Right lobe of liver (tissue), 4 donors: ENCODE measurements around the gene NCBP1.

Experiments
- CTCF ChIP-seq, 4 donors: fragments of 200-600 bp in 3 of 4; fragments of 450-650 bp in 1 of 4; IDR thresholded peaks; one replicate each; pipeline versions ENCODE4 v1.5.1 to v1.8.0; 2016 to 2022; ENCODE audit warnings: antibody characterized with exemption in 4 of 4, mild to moderate bottlenecking in 2 of 4
- POLR2A ChIP-seq: fragments of 450-650 bp; IDR thresholded peaks from one replicate; pipeline ENCODE4 v1.6.1; 2017; ENCODE audit warnings: antibody characterized with exemption, mild to moderate bottlenecking
- donor health status: DM: no; HTN: no; CAD: no.
- donor health status: DM: no; HTN: no; CAD: no.
- donor health status: DM: no; HTN: yes; CAD: no.

DNA sequence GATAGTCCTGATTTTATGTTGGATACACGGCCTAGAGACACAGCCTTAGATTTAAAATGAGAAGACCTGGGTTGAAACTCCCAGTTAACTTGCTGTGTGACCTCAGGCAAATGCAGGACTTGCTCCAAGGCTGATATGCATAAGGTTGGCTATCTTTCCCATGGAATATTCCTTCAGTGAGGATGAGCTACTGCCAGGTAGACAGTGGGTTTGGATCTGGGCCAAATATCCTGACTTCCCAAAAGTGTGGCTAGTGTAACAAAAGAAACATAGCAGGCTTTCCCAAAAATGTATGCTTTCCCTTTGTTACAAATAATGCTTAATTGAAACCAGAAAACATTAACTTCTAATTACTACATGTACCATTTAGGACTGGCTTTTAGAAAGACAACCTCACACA lies 64.2 kb downstream of the NCBP1 start:
- TF ChIP-seq CTCF (IDR thresholded peaks at IDR 0.05) (no peak), POLR2A (no peak)
